ENCODE measurements around the gene LDLRAD3. TPM values are rescaled to one million over a fixed set of nuclear protein-coding genes. Genes with fewer than 3 reads are reported as not detected.

The LDLRAD3 gene
- total RNA-seq, 1 experiment from 2014 or later = 55.7 TPM

GRCh38 chr11:36071917-36072500, 128.1 kb downstream of the LDLRAD3 start:
- Mint-ChIP-seq H3K4me1 (ENCODE audit: insufficient read depth, unreplicated experiment) (peaks cover 20% of the 10 kb centered on the region), H3K36me3 (ENCODE audit: insufficient read depth, unreplicated experiment) (peaks cover 36% of the 10 kb centered on the region), H3K27me3 (ENCODE audit: insufficient read depth, unreplicated experiment) (no peaks in the 10 kb centered on the region), H3K4me3 (ENCODE audit: unreplicated experiment) (no peak overlapping the region), H3K27ac (ENCODE audit: low read depth, unreplicated experiment) (no peak overlapping the region), H3K9me3 (ENCODE audit: unreplicated experiment) (peaks cover 2% of the 10 kb centered on the region)
- intact Hi-C loops (cut with micrococcal nuclease) = no loop called here
- POLR2A ChIA-PET = interaction anchor here (0.6 to 1.0 kb wide), 3 partner anchors 9 to 643 kb away, joined by 3 read pairs; no protein-coding TSS in a partner anchor
- CTCF ChIA-PET = interaction anchor here (0.6 to 2.8 kb wide), 5 partner anchors 16 to 321 kb away, joined by 3 to 11 read pairs (median 5); no protein-coding TSS in a partner anchor
- no TSS peak for BruUV-seq (replicated peaks)
- no peak for DNase-seq (ENCODE audit: unreplicated experiment)
- no peak for TF ChIP-seq CTCF (IDR thresholded peaks at IDR 0.05; ENCODE audit: unreplicated experiment)

- no peak for TF ChIP-seq CTCF (IDR thresholded peaks at IDR 0.05; ENCODE audit: unreplicated experiment)
- peak; percentile 34 for DNase-seq (ENCODE audit: unreplicated experiment)
- intact Hi-C loops (cut with micrococcal nuclease) = no loop called here
- Mint-ChIP-seq H3K27me3 (ENCODE audit: insufficient read depth, unreplicated experiment) (no peaks in the 10 kb centered on the region), H3K27ac (ENCODE audit: low read depth, unreplicated experiment) (peak overlapping the region; percentile 31), H3K4me1 (ENCODE audit: insufficient read depth, unreplicated experiment) (peaks cover 20% of the 10 kb centered on the region), H3K36me3 (ENCODE audit: insufficient read depth, unreplicated experiment) (peaks cover 24% of the 10 kb centered on the region), H3K9me3 (ENCODE audit: unreplicated experiment) (peaks cover 8% of the 10 kb centered on the region), H3K4me3 (ENCODE audit: unreplicated experiment) (no peak overlapping the region)
- BruUV-seq (replicated peaks) = no TSS peak
- CTCF ChIA-PET = interaction anchor here (0.6 to 2.8 kb wide), 6 partner anchors 8 to 454 kb away, joined by 3 to 11 read pairs (median 4); no protein-coding TSS in a partner anchor
- POLR2A ChIA-PET = interaction anchor here (0.6 to 2.1 kb wide), 6 partner anchors 9 to 252 kb away, joined by 3 to 9 read pairs (median 3); no protein-coding TSS in a partner anchor
Observed at GRCh38 chr11:36073411-36074203, 129.7 kb downstream of the LDLRAD3 start.

- peaks cover 8% of the 10 kb centered on the region for H3K9me3 Mint-ChIP-seq (ENCODE audit: unreplicated experiment)
- peak overlapping the region; percentile 28 for H3K27ac Mint-ChIP-seq (ENCODE audit: low read depth, unreplicated experiment)
- intact Hi-C loops (cut with micrococcal nuclease) = no loop called here
- ChIA-PET CTCF (interaction anchor here (0.9 kb wide), 1 partner anchor 33 kb away, joined by 3 read pairs; no protein-coding TSS in a partner anchor), POLR2A (interaction anchor here (2.0 to 2.1 kb wide), 2 partner anchors 11 to 14 kb away, joined by 4 to 9 read pairs; no protein-coding TSS in a partner anchor)
- no peak for TF ChIP-seq CTCF (IDR thresholded peaks at IDR 0.05; ENCODE audit: unreplicated experiment)
- H3K27me3 Mint-ChIP-seq (ENCODE audit: insufficient read depth, unreplicated experiment) = no peaks in the 10 kb centered on the region
- peaks cover 20% of the 10 kb centered on the region for H3K4me1 Mint-ChIP-seq (ENCODE audit: insufficient read depth, unreplicated experiment)
- peaks cover 24% of the 10 kb centered on the region for H3K36me3 Mint-ChIP-seq (ENCODE audit: insufficient read depth, unreplicated experiment)
- no TSS peak for BruUV-seq (replicated peaks)
- no peak for DNase-seq (ENCODE audit: unreplicated experiment)
- H3K4me3 Mint-ChIP-seq (ENCODE audit: unreplicated experiment) = no peak overlapping the region
Observed at GRCh38 chr11:36074941-36075431, 131.1 kb downstream of the LDLRAD3 start.

GRCh38 chr11:36077368-36077767, 133.5 kb downstream of the LDLRAD3 start:
- no TSS peak for BruUV-seq (replicated peaks)
- no peak for TF ChIP-seq CTCF (IDR thresholded peaks at IDR 0.05; ENCODE audit: unreplicated experiment)
- H3K27me3 Mint-ChIP-seq (ENCODE audit: insufficient read depth, unreplicated experiment) = no peaks in the 10 kb centered on the region
- POLR2A ChIA-PET = no interaction called here
- no peak overlapping the region for H3K27ac Mint-ChIP-seq (ENCODE audit: low read depth, unreplicated experiment)
- CTCF ChIA-PET = interaction anchor here (0.5 to 0.8 kb wide), 2 partner anchors 255 to 397 kb away, joined by 3 read pairs; no protein-coding TSS in a partner anchor
- peaks cover 8% of the 10 kb centered on the region for H3K9me3 Mint-ChIP-seq (ENCODE audit: unreplicated experiment)
- no peak overlapping the region for H3K4me3 Mint-ChIP-seq (ENCODE audit: unreplicated experiment)
- no peak for DNase-seq (ENCODE audit: unreplicated experiment)
- peaks cover 20% of the 10 kb centered on the region for H3K4me1 Mint-ChIP-seq (ENCODE audit: insufficient read depth, unreplicated experiment)
- H3K36me3 Mint-ChIP-seq (ENCODE audit: insufficient read depth, unreplicated experiment) = peaks cover 32% of the 10 kb centered on the region
- intact Hi-C loops (cut with micrococcal nuclease) = no loop called here
